ENCODE measurements around the gene SOS1.
"Not testable (repeated sequence)": the region's sequence is repeated elsewhere in the genome, so short reads cannot be mapped to it uniquely, and the experiment has no call there.

SOS1 gene

GRCh38 chr2:39120771-39121522, at the start of gene SOS1:
Gene SOS1 (minus strand): TSS chr2:39121051. CDS start chr2:39120422, 629 bp downstream.
- peak; percentile 83 for DNase-seq

DNA sequence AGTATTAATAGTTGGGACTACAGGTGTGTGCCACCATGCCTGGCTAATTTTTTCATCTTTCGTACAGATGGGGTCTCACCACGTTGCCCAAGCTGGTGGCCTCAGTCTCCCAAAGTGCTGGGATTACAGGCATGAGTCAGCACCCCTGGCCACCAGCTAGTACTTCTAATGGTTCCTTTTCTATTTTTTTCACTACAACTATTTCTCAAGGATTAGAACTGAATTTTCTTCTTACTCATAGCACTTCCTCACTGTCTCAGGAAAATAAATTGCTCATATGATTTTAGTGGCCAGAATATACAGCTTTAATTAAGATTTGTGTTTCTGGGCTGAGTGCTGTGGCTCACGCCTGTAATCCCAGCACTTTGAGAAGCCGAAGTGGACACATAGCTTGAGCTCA, 43.2 kb upstream of the SOS1 start:
- no peak for DNase-seq

DNA sequence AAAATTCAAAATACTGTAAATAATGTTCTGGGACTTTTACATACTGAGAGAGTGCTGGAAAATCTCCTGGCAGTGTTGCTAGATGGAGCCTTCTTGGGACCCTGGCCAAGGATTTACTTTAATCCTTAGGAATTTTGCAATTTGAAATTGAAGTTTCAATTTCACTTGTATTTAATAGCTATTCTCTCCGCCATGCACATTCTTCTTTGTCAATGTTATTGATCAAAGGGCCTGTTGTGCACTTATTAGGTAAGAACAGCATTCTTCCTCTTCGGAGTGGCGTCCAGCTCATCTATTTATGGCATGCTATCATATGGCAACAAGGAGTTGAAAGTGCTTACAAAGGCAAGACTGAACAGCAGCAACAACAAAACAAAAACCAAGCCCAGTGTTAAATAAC, 40.1 kb upstream of the SOS1 start:
- no peak for DNase-seq

DNA sequence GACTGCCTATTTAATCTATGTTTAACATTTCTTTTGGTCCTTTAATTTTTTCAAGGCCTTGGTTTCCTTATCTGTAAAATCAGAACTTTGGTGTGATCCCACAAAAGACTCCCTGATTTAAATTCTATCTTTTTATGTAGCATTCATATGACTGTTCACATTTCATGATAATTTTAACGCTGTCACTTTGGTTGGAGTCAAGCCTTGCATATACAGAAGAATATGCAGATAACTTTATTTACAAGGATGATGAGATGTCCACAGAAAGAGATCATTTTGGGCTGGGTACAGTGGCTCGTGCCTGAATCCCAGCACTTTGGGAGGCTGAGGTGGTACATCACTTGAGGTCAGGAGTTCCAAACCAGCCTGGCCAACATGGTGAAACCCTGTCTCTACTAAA, 38.4 kb upstream of the SOS1 start:
- DNase-seq: no peak

DNA sequence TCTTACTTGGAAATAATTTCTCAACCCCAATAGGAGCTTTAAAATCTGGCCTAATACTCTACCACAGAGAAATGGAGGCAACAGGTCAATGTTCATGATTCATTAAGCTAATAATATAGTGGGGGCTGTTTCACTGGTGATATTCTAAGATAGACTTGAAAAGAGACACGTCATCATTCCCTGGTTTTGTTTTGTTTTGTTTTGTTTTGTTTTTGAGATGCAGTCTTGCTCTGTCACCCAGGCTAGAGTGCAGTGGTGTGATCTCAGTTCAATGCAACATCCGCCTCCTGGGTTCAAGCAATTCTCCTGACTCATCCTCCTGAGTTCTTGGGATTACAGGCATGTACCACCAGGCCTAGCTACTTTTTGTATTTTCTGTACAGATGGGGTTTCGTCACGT, 37.5 kb upstream of the SOS1 start:
- DNase-seq: no peak

GRCh38 chr2:39156846-39157245, 36.0 kb upstream of the SOS1 start:
- peak; percentile 88 for DNase-seq

DNA sequence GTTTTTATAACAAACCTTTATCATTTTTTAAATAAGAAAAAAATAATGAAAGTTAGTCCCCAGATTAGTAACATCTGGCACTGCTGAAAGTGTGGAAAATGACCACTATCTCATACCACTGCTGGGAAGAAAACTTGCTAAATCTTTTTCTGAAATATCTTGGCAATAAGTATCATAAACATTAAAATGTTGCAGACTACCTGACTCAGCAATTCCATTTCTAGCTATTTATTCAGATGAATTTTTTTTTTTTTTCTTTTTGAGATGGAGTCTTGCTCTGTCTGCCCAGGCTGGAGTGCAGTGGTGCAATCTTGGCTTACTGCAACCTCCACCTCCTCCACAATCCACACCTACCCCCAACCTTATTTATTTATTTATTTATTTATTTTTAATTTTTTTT, 35.3 kb upstream of the SOS1 start:
- DNase-seq: no peak

DNA sequence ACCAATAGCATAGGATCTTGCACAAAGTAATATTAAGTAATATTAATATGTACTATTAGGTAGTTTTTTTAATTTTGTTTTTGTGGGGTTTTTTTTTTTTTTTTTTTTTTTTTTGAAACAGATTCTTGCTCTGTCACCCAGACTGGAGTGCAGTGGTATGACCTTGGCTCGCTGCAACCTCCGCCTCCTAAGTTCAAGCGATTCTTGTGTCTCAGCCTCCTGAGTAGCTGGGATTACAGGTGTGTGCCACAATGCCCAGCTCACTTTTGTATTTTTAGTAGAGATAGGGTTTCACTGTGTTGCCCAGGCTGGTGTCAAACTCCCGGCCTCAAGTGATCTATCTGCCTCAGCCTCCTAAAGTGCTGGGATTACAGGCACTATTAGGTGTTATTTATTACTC, 34.7 kb upstream of the SOS1 start:
- not testable (repeated sequence) for DNase-seq

DNA sequence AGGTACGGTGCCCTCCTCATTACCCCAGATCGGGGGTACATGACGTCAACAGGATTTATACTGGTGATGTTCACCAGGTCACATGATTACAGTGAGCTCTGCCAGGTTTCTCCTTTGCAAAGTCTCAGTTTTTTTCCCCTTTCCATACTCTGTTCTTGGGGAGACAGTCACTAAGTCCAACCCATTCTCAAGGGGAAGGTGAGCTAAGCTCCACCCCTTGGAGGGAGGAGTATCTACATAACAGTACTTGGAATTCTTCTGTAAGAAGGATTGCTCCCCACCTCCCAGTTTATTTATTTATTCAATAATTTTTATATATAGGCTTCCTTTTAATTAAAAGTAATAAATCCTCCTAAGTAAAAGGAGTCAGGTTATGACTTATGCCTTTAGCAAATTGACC, 34.1 kb upstream of the SOS1 start:
- no peak for DNase-seq

GRCh38 chr2:39153312-39153711, 32.5 kb upstream of the SOS1 start:
- no peak for DNase-seq

GRCh38 chr2:39152504-39152903, 31.7 kb upstream of the SOS1 start:
- no peak for DNase-seq

GRCh38 chr2:39150890-39151497, 30.1 kb upstream of the SOS1 start:
- DNase-seq: no peak

DNA sequence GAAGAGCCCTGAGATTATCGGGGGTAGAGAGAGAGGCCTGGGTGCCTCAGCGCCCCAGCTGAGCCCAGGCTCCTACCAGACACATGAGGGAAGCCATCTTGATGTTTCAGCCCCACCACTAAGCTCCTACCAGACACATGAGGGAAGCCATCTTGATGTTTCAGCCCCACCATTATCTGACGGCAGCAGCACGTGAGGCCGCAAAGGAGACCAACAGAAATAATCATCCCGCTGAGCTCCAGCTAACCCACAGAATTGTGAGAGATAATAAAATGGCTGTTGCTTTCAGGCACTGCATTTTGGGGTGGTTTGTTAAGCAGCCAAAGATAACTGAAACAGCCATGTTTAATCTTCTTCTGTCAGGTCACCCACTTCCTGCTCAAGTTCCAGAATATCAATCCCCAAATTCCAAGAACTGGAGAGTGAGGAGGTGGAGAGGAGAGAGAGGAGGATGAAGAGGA, 29.3 kb upstream of the SOS1 start:
- no peak for DNase-seq

DNA sequence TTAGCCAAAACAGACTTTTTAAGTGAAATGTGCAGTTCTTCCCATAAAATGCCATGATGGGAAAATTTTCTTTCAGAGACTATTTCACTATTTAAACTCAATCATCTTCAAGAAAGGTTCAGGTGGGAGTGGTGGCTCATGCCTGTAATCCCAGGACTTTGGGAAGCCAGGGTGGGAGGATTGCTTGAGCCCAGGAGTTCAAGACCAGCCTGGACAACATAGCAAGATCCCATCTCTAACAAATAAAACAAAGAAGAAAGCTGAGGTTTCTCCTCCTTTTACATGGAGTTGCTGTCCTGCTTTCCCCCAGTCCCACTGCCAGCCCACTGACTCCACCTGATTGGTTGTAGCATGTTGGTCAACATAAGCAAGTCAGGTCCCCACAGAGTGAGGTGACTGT, 25.8 kb upstream of the SOS1 start:
- DNase-seq: no peak

DNA sequence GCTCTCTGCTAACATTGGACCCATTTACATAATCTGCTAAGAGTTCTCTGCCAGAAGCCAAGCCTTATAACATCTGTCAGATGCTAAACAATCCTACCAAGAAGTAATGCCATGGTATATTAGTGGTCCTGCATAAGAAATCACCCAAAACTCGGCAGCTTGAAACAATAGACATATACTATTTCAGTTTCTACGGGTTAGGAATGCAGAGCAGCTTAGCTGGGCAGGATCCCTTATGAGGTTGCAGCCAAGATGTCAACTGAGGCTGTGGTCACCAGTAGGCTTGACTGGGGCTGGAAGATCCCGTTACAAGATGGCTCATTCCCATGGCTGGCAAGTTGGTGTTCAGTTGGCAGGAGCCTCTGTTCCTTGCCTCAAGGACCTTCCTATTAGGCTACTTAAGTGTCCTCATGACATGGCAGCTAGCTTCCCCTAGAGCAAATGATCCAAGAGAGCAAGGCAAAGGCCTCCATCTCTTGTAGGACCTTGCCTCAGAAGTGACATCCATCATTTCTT, 25.1 kb upstream of the SOS1 start:
- DNase-seq: no peak

DNA sequence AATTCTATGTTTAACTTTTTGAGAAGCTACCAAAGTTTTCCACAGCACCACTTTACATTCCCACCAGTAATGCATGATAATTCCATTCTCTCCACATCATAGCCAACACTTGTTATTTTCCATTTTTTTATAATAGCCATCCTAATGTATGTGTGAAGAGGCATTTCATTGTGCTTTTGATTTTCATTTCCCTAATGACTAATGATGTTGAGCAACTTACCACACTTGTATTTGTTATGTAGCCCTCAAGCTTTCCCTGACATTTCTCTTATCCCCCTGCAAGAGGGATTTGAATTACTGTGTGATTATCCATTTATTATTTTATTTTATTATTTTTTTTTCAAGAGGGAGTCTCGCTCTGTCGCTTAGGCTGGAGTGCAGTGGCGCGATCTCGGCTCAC, 23.6 kb upstream of the SOS1 start:
- DNase-seq: no peak

DNA sequence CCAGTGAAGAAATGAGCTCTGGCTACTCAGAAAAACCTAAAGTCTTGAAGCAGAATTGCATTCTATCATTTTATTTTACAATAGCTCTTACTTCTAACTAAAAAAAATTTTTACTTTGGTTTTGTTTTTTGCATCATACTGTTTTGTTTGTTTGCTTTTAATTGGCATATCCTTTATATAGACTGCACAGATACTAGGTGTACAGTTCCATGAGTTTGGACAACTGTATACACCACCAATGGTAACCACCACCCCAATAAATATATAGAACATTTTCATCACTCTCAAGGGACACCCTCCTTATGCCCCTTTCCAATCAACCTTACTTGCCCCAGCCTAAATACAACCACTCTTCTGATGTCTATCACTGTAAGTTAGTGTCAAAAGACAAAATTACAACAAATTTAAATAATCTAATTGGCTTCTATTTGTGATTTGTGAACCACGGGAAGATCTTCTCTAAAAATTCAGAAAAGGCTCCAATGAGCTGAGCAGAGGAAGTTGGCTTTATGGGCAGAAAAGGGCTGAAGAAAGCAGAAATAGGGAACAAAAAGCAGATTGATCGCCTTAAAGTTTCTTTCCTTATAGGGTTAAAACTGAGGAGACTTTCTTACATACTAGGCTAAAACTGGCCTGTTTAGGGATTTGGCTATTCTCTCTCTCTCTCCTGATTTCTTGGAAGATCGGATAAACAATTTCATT, 22.2 kb upstream of the SOS1 start:
- no peak for DNase-seq

- peak; percentile 96 for DNase-seq
These were observed 20.8 kb upstream of the SOS1 start for GRCh38 chr2:39141334-39142271.

- not testable (repeated sequence) for DNase-seq
These were observed 20.1 kb upstream of the SOS1 start for GRCh38 chr2:39140948-39141333.

GRCh38 chr2:39140322-39140847, 19.5 kb upstream of the SOS1 start:
- DNase-seq: peak; percentile 38

- DNase-seq: peak; percentile 69
These were observed 18.8 kb upstream of the SOS1 start for GRCh38 chr2:39139511-39140237.

- DNase-seq: no peak
These were observed 18.0 kb upstream of the SOS1 start for GRCh38 chr2:39138837-39139211.

Data from NCI-H526 treated with DMSO at 0.1 percent for 48 hours (cell line).